ENCODE data around the gene SCAF1. TPM values are rescaled to one million over a fixed set of nuclear protein-coding genes. Genes with fewer than 3 reads are reported as not detected.

The SCAF1 gene
- polyA plus RNA-seq, 2 donors: 16.9 to 26.7 TPM

DNA sequence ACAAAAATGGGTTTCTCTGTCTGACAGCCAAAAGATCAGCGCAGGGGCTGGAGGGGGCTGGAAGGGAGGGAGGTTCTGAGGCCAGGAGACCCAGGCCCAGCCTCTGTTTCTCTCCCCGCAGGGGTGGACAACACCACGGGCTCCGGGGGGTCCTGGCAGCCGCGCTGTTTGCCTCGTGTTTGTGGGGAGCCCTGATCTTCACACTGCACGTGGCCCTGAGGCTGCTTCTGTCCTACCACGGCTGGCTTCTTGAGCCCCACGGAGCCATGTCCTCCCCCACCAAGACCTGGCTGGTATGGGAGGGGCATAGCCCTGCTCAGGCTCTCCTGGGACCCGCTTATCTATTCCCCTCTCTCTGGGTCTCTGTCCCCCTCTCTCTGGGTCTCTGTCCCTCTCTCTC lies 58.6 kb downstream of the SCAF1 start:
- Histone ChIP-seq H3K36me3 (ENCODE audit: control insufficient read depth in 2 of 2, insufficient read depth in 2 of 2, low read length in 1 of 2) (no peaks in the 10 kb centered on the region), H3K4me3 (ENCODE audit: low read depth in 1 of 2, low read length in 2 of 2) (no peak overlapping the region), H3K27me3 (ENCODE audit: control insufficient read depth in 1 of 2, insufficient read depth in 2 of 2, low read length in 2 of 2) (no peaks in the 10 kb centered on the region), H3K27ac (ENCODE audit: low read depth in 2 of 2, low read length in 1 of 2) (no peak overlapping the region), H3K4me1 (ENCODE audit: control insufficient read depth in 2 of 2, insufficient read depth in 2 of 2, low read length in 1 of 2) (peaks cover 0 to 2% of the 10 kb centered on the region in 2 donors), H3K9me3 (ENCODE audit: control insufficient read depth in 2 of 2, insufficient read depth in 1 of 2, low read depth in 1 of 2, low read length in 1 of 2) (no peaks in the 10 kb centered on the region)
- WGBS, 2 donors: 58 to 70% methylated on average over 11 of the region's 11 CpGs

DNA sequence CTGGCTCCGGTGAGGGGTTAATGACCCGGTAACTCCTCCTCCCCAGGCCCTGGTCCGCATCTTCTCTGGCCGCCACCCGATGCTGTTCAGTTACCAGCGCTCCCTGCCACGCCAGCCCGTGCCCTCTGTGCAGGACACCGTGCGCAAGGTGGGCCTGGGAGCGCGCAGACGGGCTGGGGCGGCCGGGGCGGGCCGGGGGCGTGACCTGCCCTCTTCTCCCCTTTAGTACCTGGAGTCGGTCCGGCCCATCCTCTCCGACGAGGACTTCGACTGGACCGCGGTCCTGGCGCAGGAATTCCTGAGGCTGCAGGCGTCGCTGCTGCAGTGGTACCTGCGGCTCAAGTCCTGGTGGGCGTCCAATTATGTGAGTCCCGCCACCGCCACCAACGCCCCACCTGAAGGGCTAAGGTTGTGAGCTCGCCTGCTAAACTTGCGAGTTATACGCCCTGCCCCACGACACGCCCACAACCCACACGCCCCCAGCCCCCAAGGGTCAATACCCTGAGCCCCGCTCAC lies 59.3 kb downstream of the SCAF1 start:
- WGBS, 2 donors: 54 to 55% methylated on average over 38 to 40 of the region's 40 CpGs
- Histone ChIP-seq H3K4me1 (ENCODE audit: control insufficient read depth in 2 of 2, insufficient read depth in 2 of 2, low read length in 1 of 2) (peaks cover 0 to 2% of the 10 kb centered on the region in 2 donors), H3K27ac (ENCODE audit: low read depth in 2 of 2, low read length in 1 of 2) (no peak overlapping the region), H3K4me3 (ENCODE audit: low read depth in 1 of 2, low read length in 2 of 2) (no peak overlapping the region), H3K27me3 (ENCODE audit: control insufficient read depth in 1 of 2, insufficient read depth in 2 of 2, low read length in 2 of 2) (no peaks in the 10 kb centered on the region), H3K9me3 (ENCODE audit: control insufficient read depth in 2 of 2, insufficient read depth in 1 of 2, low read depth in 1 of 2, low read length in 1 of 2) (no peaks in the 10 kb centered on the region), H3K36me3 (ENCODE audit: control insufficient read depth in 2 of 2, insufficient read depth in 2 of 2, low read length in 1 of 2) (no peaks in the 10 kb centered on the region)

DNA sequence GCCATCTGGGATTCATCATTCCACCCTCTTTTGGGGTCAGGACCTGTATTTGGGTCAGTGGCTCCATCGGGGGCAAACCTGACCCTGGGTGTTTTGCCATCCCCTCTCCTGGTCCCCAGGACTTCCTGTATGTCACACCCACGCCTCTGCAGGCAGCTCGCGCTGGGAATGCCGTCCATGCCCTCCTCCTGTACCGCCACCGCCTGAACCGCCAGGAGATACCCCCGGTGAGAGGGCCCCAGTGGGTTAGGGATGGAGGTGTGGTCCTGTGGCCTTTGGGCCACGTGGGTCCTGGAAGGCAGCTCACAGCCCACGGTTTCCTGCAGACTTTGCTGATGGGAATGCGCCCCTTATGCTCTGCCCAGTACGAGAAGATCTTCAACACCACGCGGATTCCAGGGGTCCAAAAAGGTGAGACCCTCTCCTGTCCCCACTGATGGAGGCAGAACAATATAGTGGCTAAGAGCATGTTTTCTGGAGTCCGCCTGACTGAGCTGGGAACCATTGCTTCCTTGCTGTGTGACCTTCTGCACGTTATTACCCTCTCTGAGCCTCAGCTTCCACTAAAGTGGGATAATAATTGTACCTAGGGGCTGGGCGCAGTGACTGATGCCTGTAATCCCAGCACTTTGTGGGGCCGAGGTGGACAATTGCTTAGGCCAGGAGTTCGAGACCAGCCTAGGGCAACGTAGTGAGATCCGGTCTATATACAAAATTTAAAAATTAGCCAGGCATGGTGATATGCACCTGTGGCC lies 63.1 kb downstream of the SCAF1 start:
- Histone ChIP-seq H3K4me3 (ENCODE audit: low read depth in 1 of 2, low read length in 2 of 2) (no peak overlapping the region), H3K27ac (ENCODE audit: low read depth in 2 of 2, low read length in 1 of 2) (no peak overlapping the region), H3K4me1 (ENCODE audit: control insufficient read depth in 2 of 2, insufficient read depth in 2 of 2, low read length in 1 of 2) (peaks cover 0 to 2% of the 10 kb centered on the region in 2 donors), H3K9me3 (ENCODE audit: control insufficient read depth in 2 of 2, insufficient read depth in 1 of 2, low read depth in 1 of 2, low read length in 1 of 2) (peaks cover 0 to 3% of the 10 kb centered on the region in 2 donors), H3K36me3 (ENCODE audit: control insufficient read depth in 2 of 2, insufficient read depth in 2 of 2, low read length in 1 of 2) (no peaks in the 10 kb centered on the region), H3K27me3 (ENCODE audit: control insufficient read depth in 1 of 2, insufficient read depth in 2 of 2, low read length in 2 of 2) (no peaks in the 10 kb centered on the region)
- 88 to 90% methylated on average over 22 of the region's 22 CpGs for WGBS, 2 donors

- Histone ChIP-seq H3K27ac (ENCODE audit: low read depth in 2 of 2, low read length in 1 of 2) (no peak overlapping the region), H3K27me3 (ENCODE audit: control insufficient read depth in 1 of 2, insufficient read depth in 2 of 2, low read length in 2 of 2) (no peaks in the 10 kb centered on the region), H3K9me3 (ENCODE audit: control insufficient read depth in 2 of 2, insufficient read depth in 1 of 2, low read depth in 1 of 2, low read length in 1 of 2) (peaks cover 0 to 3% of the 10 kb centered on the region in 2 donors), H3K4me1 (ENCODE audit: control insufficient read depth in 2 of 2, insufficient read depth in 2 of 2, low read length in 1 of 2) (peaks cover 0 to 2% of the 10 kb centered on the region in 2 donors), H3K4me3 (ENCODE audit: low read depth in 1 of 2, low read length in 2 of 2) (no peak overlapping the region), H3K36me3 (ENCODE audit: control insufficient read depth in 2 of 2, insufficient read depth in 2 of 2, low read length in 1 of 2) (no peaks in the 10 kb centered on the region)
- 89 to 91% methylated on average over 16 of the region's 16 CpGs for WGBS, 2 donors
Observed at GRCh38 chr19:49705919-49706318, 63.9 kb downstream of the SCAF1 start.

Other genes starting within 250 kb of the SCAF1 start
- not detected for gene PTH2, start 218.8 kb upstream of the SCAF1 start, polyA plus RNA-seq
- not detected for gene GFY, start 216.8 kb upstream of the SCAF1 start, polyA plus RNA-seq
- under 1 TPM; 0.28 to 0.29 TPM for gene SLC17A7, start 200.7 kb upstream of the SCAF1 start, polyA plus RNA-seq
- 10 to 100 TPM; 63.5 to 65.3 TPM for gene PIH1D1, start 190.4 kb upstream of the SCAF1 start, polyA plus RNA-seq
- 10 to 100 TPM; 29.4 to 29.9 TPM for gene ALDH16A1, start 189.0 kb upstream of the SCAF1 start, polyA plus RNA-seq
- 1 to 10 TPM; 7.2 to 9.5 TPM for gene FLT3LG, start 168.0 kb upstream of the SCAF1 start, polyA plus RNA-seq
- gene RPL13A, start 154.6 kb upstream of the SCAF1 start, polyA plus RNA-seq: 1,000 to 10,000 TPM; 1,631 to 2,695 TPM
- gene RPS11, start 145.8 kb upstream of the SCAF1 start, polyA plus RNA-seq: 1,000 to 10,000 TPM; 3,079 to 3,912 TPM
- 10 to 100 TPM; 27.7 to 36.9 TPM for gene FCGRT, start 129.5 kb upstream of the SCAF1 start, polyA plus RNA-seq
- 1 to 10 TPM; 4.2 to 7.8 TPM for gene RCN3, start 114.2 kb upstream of the SCAF1 start, polyA plus RNA-seq
- 10 to 100 TPM; 57.9 to 61.8 TPM for gene NOSIP, start 61.7 kb upstream of the SCAF1 start, polyA plus RNA-seq
- 10 to 100 TPM; 10.1 to 12.7 TPM for gene PRRG2, start 60.9 kb upstream of the SCAF1 start, polyA plus RNA-seq
- gene PRR12, start 51.0 kb upstream of the SCAF1 start, polyA plus RNA-seq: 10 to 100 TPM in 1 of 2 donors, 1 to 10 TPM in 1; 4.8 to 11.2 TPM
- 10 to 100 TPM; 45.1 to 46.0 TPM for gene RRAS, start 2.1 kb upstream of the SCAF1 start, polyA plus RNA-seq
- gene IRF3, start 23.6 kb downstream of the SCAF1 start, polyA plus RNA-seq: 10 to 100 TPM; 49.2 to 75.0 TPM
- 10 to 100 TPM in 1 of 2 donors, 1 to 10 TPM in 1; 10.0 to 21.4 TPM for gene BCL2L12, start 23.7 kb downstream of the SCAF1 start, polyA plus RNA-seq
- 100 to 1,000 TPM in 1 of 2 donors, 10 to 100 TPM in 1; 72.5 to 146 TPM for gene PRMT1, start 35.1 kb downstream of the SCAF1 start, polyA plus RNA-seq
- 1 to 10 TPM; 1.6 to 2.0 TPM for gene ADM5, start 47.4 kb downstream of the SCAF1 start, polyA plus RNA-seq
- gene CPT1C, start 48.9 kb downstream of the SCAF1 start, polyA plus RNA-seq: 1 to 10 TPM; 1.8 to 4.1 TPM
- gene TSKS, start 121.1 kb downstream of the SCAF1 start, polyA plus RNA-seq: under 1 TPM; 0.06 to 0.55 TPM
- 10 to 100 TPM; 37.4 to 40.7 TPM for gene AP2A1, start 124.8 kb downstream of the SCAF1 start, polyA plus RNA-seq
- gene FUZ, start 171.1 kb downstream of the SCAF1 start, polyA plus RNA-seq: 10 to 100 TPM; 11.3 to 12.1 TPM
- 10 to 100 TPM; 27.7 to 54.9 TPM for gene MED25, start 176.1 kb downstream of the SCAF1 start, polyA plus RNA-seq
- gene PTOV1, start 208.9 kb downstream of the SCAF1 start, polyA plus RNA-seq: 10 to 100 TPM; 59.1 to 92.8 TPM
- 10 to 100 TPM; 27.5 to 65.1 TPM for gene PNKP, start 225.4 kb downstream of the SCAF1 start, polyA plus RNA-seq
- gene AKT1S1, start 235.1 kb downstream of the SCAF1 start, polyA plus RNA-seq: 10 to 100 TPM; 33.8 to 46.9 TPM
- gene TBC1D17, start 235.5 kb downstream of the SCAF1 start, polyA plus RNA-seq: 10 to 100 TPM; 21.8 to 32.6 TPM